Vagina (tissue), 2 donors: ENCODE measurements around the gene SPTBN4. TPM values are rescaled to one million over a fixed set of nuclear protein-coding genes. Genes with fewer than 3 reads are reported as not detected.

ENCODE experiments used
- DNase-seq, 2 donors: peaks; one replicate each; pipeline ENCODE4 v3.0.0-alpha.2; 2017; ENCODE audit errors: extremely low spot score in 2 of 2
- H3K27ac ChIP-seq: fragments of 200-600 bp; sonication (generic); one replicate; pipeline ENCODE4 v1.5.1; 2019
- H3K27me3 ChIP-seq: fragments of 200-600 bp; sonication (generic); one replicate; pipeline ENCODE4 v1.5.1; 2019
- H3K36me3 ChIP-seq, 2 donors: fragments of 200-600 bp; sonication (generic); one replicate each; pipeline ENCODE4 v1.5.1; 2017 to 2019
- H3K4me1 ChIP-seq: fragments of 200-600 bp; sonication (generic); one replicate; pipeline ENCODE4 v1.5.1; 2019
- H3K4me3 ChIP-seq, 2 donors: fragments of 200-600 bp; sonication (generic); 1 replicate in 1 of 2; 2 replicates in 1 of 2; pipeline ENCODE4 v1.5.1; 2016 to 2019
- H3K9me3 ChIP-seq: fragments of 200-600 bp; sonication (generic); one replicate; pipeline ENCODE4 v1.5.1; 2019
- CTCF ChIP-seq, 3 experiments: fragments of 450-650 bp in 2 of 3; fragments of 200-600 bp in 1 of 3; sonication (generic) in 1 of 3; IDR thresholded peaks; one replicate each; pipeline ENCODE4 v1.5.1; 2017 to 2019; ENCODE audit warnings: antibody characterized with exemption in 3 of 3, mild to moderate bottlenecking in 2 of 3, moderate library complexity in 2 of 3
- POLR2A ChIP-seq, 2 donors: fragments of 450-650 bp; IDR thresholded peaks; one replicate each; pipeline ENCODE4 v1.6.1; 2017; ENCODE audit warnings: antibody characterized with exemption in 2 of 2, mild to moderate bottlenecking in 2 of 2, moderate library complexity in 2 of 2
- POLR2AphosphoS5 ChIP-seq, 2 donors: sonication (generic); formaldehyde crosslinking; IDR thresholded peaks; one replicate each; pipeline ENCODE4 v1.9.0; 2017; ENCODE audit warnings: antibody characterized with exemption in 2 of 2, mild to moderate bottlenecking in 2 of 2, low read depth in 1 of 2; ENCODE audit not compliant: insufficient read depth in 1 of 2
- intact Hi-C: fragments of 100-400 bp; cut with DNase I; formaldehyde crosslinking; loops from one replicate; pipeline ENCODE4 v1.15.1; 2023
- total RNA-seq: library from RNA; depleted of rRNA; stranded (reverse); fragments of >200 nt; gene quantifications from one replicate; pipeline ENCODE4 v1.2.3, GENCODE V29; 2016

SPTBN4 gene
- total RNA-seq, 1 donor from 2014 or later = 1.7 TPM

DNA sequence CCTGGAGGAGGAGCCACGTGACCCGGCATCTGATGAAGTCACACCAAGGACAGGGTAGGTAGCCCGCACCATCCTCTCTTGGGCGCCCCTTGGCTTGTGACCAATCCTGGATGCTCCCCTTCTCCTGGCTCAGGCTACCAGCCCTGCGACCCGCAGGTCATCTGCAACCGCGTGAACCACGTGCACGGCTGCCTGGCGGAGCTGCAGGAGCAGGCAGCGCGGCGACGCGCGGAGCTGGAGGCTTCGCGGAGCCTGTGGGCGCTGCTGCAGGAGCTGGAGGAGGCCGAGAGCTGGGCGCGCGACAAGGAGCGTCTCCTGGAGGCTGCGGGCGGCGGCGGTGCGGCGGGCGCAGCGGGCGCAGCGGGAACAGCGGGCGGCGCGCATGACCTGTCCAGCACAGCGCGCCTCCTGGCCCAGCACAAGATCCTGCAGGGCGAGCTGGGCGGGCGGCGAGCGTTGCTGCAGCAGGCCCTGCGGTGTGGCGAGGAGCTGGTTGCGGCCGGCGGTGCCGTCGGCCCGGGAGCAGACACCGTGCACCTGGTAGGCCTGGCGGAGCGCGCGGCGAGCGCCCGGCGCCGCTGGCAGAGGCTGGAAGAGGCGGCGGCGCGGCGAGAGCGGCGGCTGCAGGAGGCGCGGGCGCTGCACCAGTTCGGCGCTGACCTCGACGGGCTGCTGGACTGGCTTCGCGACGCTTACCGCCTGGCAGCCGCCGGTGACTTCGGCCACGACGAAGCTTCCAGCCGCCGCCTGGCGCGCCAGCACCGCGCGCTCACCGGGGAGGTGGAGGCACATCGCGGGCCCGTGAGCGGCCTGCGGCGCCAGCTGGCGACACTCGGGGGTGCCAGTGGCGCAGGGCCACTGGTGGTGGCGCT, 45.9 kb downstream of the SPTBN4 start:
- no peak for DNase-seq
- Histone ChIP-seq H3K36me3 (no peaks in the 10 kb centered on the region), H3K4me3 (peak overlapping the region in 1 of 2 donors; percentile 26), H3K27ac (no peak overlapping the region), H3K4me1 (no peaks in the 10 kb centered on the region), H3K9me3 (no peaks in the 10 kb centered on the region), H3K27me3 (peaks cover 10% of the 10 kb centered on the region)
- TF ChIP-seq POLR2AphosphoS5 (IDR thresholded peaks at IDR 0.05; ENCODE audit: insufficient read depth in 1 of 2, low read depth in 1 of 2) = no peak
- TF ChIP-seq CTCF (IDR thresholded peaks at IDR 0.05) = no peak
- TF ChIP-seq POLR2A (IDR thresholded peaks at IDR 0.05) = no peak
- intact Hi-C loops = no loop called here

DNA sequence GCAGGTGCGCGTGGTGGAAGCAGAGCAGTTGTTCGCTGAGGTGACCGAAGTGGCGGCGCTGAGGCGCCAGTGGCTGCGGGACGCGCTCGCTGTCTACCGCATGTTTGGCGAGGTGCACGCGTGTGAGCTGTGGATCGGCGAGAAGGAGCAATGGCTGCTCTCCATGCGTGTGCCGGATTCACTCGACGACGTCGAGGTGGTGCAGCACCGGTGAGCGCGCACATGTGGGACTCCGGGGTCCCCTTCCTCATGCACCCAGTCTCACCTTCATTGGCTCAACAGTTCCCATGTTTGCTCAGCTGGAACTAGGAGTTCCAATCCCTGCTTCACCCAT, 46.5 kb downstream of the SPTBN4 start:
- Histone ChIP-seq H3K27me3 (peaks cover 10% of the 10 kb centered on the region), H3K27ac (no peak overlapping the region), H3K9me3 (no peaks in the 10 kb centered on the region), H3K4me1 (no peaks in the 10 kb centered on the region), H3K36me3 (no peaks in the 10 kb centered on the region), H3K4me3 (no peak overlapping the region)
- TF ChIP-seq POLR2AphosphoS5 (IDR thresholded peaks at IDR 0.05; ENCODE audit: insufficient read depth in 1 of 2, low read depth in 1 of 2) (no peak), POLR2A (IDR thresholded peaks at IDR 0.05) (no peak), CTCF (IDR thresholded peaks at IDR 0.05) (no peak)
- intact Hi-C loops = no loop called here
- DNase-seq = no peak

GRCh38 chr19:40513741-40514315, 47.0 kb downstream of the SPTBN4 start:
- no peak for DNase-seq
- TF ChIP-seq POLR2AphosphoS5 (IDR thresholded peaks at IDR 0.05; ENCODE audit: insufficient read depth in 1 of 2, low read depth in 1 of 2) (no peak), POLR2A (IDR thresholded peaks at IDR 0.05) (no peak), CTCF (IDR thresholded peaks at IDR 0.05) (no peak)
- Histone ChIP-seq H3K27me3 (peaks cover 10% of the 10 kb centered on the region), H3K4me3 (no peak overlapping the region), H3K9me3 (no peaks in the 10 kb centered on the region), H3K27ac (no peak overlapping the region), H3K4me1 (no peaks in the 10 kb centered on the region), H3K36me3 (no peaks in the 10 kb centered on the region)
- intact Hi-C loops = no loop called here

- Histone ChIP-seq H3K36me3 (no peaks in the 10 kb centered on the region), H3K27ac (no peak overlapping the region), H3K9me3 (no peaks in the 10 kb centered on the region), H3K4me1 (no peaks in the 10 kb centered on the region), H3K27me3 (peaks cover 10% of the 10 kb centered on the region), H3K4me3 (no peak overlapping the region)
- DNase-seq = no peak
- intact Hi-C loops = no loop called here
- TF ChIP-seq CTCF (IDR thresholded peaks at IDR 0.05) (no peak), POLR2A (IDR thresholded peaks at IDR 0.05) (no peak), POLR2AphosphoS5 (IDR thresholded peaks at IDR 0.05; ENCODE audit: insufficient read depth in 1 of 2, low read depth in 1 of 2) (no peak)
These were observed 50.4 kb downstream of the SPTBN4 start for GRCh38 chr19:40517248-40517647.
